ENCODE measurements around the gene CBX4. TPM values are rescaled to one million over a fixed set of nuclear protein-coding genes. Genes with fewer than 3 reads are reported as not detected.

Gene CBX4
- total RNA-seq, 4 donors from 2014 or later, result 11.6 to 15.3 (median 14.4) TPM

DNA sequence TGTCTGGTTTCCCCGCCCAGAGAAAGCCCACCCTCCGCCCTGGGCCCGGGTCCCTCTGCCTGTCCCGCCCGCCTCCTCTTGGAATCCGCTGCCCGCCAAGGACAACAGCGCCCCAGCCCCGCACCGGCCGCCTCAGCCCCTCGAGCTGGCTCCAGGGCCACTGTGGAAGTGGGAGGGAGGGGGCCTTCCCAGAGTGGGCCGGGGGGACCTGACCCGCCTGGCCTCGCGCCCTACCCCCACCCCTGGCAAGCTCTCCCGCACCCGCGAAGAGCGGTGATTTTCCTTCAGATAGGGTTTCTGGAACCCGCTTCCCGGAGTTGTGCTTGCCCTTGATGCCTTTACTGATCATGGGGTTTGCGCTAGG lies 40.1 kb downstream of the CBX4 start:
- H3K36me3 ChIP-seq, result peaks cover 0 to 10% (median 0%) of the 10 kb centered on the region in 3 donors
- H3K27me3 ChIP-seq, result peaks cover 14 to 74% of the 10 kb centered on the region in 2 donors
- H3K27ac ChIP-seq, result no peak overlapping the region
- no peak for TF ChIP-seq POLR2A (IDR thresholded peaks at IDR 0.05)
- TF ChIP-seq EP300 (IDR thresholded peaks at IDR 0.05), result no peak
- TF ChIP-seq, protein P1, sequence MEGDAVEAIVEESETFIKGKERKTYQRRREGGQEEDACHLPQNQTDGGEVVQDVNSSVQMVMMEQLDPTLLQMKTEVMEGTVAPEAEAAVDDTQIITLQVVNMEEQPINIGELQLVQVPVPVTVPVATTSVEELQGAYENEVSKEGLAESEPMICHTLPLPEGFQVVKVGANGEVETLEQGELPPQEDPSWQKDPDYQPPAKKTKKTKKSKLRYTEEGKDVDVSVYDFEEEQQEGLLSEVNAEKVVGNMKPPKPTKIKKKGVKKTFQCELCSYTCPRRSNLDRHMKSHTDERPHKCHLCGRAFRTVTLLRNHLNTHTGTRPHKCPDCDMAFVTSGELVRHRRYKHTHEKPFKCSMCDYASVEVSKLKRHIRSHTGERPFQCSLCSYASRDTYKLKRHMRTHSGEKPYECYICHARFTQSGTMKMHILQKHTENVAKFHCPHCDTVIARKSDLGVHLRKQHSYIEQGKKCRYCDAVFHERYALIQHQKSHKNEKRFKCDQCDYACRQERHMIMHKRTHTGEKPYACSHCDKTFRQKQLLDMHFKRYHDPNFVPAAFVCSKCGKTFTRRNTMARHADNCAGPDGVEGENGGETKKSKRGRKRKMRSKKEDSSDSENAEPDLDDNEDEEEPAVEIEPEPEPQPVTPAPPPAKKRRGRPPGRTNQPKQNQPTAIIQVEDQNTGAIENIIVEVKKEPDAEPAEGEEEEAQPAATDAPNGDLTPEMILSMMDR (IDR thresholded peaks at IDR 0.05), result no peak
- H3K9me3 ChIP-seq, result no peaks in the 10 kb centered on the region
- peaks cover 4 to 71% (median 46%) of the 10 kb centered on the region in 4 donors for H3K4me1 ChIP-seq
- no peak for DNase-seq (ENCODE audit: low spot score in 2 of 2)
- H3K4me3 ChIP-seq, result no peak overlapping the region
- WGBS, 2 donors, result 3 to 4% methylated on average over 17 to 21 of the region's 23 CpGs

DNA sequence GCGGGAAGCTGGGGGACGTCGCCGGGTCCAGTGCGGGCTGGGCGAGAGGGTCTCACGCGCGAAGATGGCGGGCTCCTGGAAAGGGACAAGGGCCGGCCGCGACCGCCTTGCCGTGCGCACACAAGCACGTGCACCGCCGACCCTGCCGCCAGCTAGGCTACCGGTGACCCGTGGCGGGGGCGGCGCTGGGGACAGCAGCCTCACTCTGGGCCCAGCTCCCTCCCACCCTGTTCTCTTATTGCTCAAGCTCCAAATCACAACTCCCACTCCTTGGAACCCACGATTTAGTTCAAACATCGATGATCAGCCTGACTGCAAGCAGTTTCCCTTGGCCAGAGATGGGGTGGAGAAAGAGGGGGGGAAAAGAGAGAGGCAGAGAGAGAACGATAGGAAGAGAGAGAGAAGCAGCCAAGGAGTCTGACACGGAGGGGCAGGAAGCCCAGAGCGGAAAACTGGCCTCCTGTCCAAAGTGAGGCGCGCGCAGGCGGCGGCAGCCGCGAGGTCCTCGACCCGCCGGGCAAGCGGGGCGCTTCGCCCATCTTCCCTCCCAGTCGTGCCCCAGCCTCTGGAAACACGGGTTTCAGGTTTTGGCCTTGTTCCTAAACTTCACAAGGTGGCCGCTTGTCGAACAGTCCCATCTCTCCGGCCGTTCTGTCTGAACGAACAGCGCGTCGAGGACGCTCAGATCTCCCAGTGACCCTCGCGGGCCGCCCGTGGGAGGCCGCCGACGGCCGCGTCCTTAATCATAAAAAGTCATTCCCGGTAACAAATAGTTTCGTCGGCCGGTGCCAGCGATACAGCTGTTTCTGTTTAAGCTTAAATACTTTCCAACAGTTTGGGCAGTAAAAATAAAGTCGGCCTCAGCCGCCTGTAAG lies 40.7 kb downstream of the CBX4 start:
- TF ChIP-seq EP300 (IDR thresholded peaks at IDR 0.05), result peak in 1 of 2 donors; percentile 57
- TF ChIP-seq, protein P1 (IDR thresholded peaks at IDR 0.05), result no peak
- 2% methylated on average over 57 to 62 of the region's 70 CpGs for WGBS, 2 donors

DNA sequence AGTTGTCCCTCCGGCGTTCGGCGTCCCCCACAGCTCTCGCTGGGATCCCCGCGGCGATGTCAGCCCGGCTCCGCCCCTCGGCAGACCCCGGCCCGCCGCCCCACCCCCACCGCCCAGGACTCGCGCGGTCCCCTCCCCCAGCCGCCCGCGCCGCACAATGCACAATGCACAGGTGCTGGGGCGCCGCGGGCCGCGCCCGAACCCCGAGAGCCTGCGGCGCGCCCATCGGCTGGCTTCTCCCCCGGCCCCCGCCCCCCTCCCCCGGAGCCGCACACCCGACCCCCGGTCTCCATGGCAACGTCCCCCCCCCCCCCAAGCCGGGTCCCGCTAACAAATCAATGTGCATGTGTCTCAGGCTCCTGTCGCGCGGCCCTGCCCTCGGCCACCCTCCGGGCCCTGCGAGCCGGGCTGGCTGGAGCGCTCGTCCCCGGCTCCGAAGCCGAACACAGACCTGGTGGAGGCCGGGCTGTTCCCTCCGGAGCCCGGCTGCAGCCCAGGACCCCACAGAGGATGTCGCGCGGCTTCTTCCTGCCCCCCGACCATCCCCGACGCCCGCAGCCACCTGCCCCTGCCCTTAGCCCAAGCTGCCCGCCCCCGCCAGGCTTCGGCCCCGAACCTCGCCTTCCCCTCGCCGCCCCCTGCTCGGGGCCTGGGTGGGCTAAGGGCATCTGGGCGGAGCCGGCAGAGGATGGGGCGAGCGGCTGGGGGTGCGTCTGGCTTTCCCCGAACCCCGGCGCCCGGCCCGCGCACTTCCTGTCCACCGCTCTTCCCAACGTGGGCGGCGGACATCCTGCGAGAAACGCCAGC lies 41.5 kb downstream of the CBX4 start:
- no peak for TF ChIP-seq EP300 (IDR thresholded peaks at IDR 0.05)
- TF ChIP-seq, protein P1 (IDR thresholded peaks at IDR 0.05), result no peak
- no peak for TF ChIP-seq POLR2A (IDR thresholded peaks at IDR 0.05)
- DNase-seq (ENCODE audit: low spot score in 2 of 2), result no peak
- peaks cover 14 to 74% of the 10 kb centered on the region in 2 donors for H3K27me3 ChIP-seq
- peak overlapping the region in 3 of 4 donors; percentile 56 to 86 (median 72) for H3K27ac ChIP-seq
- no peaks in the 10 kb centered on the region for H3K9me3 ChIP-seq
- peaks cover 4 to 68% (median 46%) of the 10 kb centered on the region in 4 donors for H3K4me1 ChIP-seq
- H3K4me3 ChIP-seq, result peak overlapping the region; percentile 41 to 76 (median 70)
- WGBS, 2 donors, result 1% methylated on average over 15 to 20 of the region's 89 CpGs
- H3K36me3 ChIP-seq, result peaks cover 0 to 10% (median 0%) of the 10 kb centered on the region in 3 donors

More for the DNA sequence above, 40.7 kb downstream of the CBX4 start:
- Histone ChIP-seq H3K27ac (no peak overlapping the region), H3K27me3 (peaks cover 14 to 74% of the 10 kb centered on the region in 2 donors), H3K9me3 (no peaks in the 10 kb centered on the region), H3K4me3 (peak overlapping the region in 3 of 4 donors; percentile 28 to 76 (median 73)), H3K36me3 (peaks cover 0 to 10% (median 0%) of the 10 kb centered on the region in 3 donors), H3K4me1 (peaks cover 4 to 68% (median 41%) of the 10 kb centered on the region in 4 donors)
- DNase-seq (ENCODE audit: low spot score in 2 of 2), result no peak

DNA sequence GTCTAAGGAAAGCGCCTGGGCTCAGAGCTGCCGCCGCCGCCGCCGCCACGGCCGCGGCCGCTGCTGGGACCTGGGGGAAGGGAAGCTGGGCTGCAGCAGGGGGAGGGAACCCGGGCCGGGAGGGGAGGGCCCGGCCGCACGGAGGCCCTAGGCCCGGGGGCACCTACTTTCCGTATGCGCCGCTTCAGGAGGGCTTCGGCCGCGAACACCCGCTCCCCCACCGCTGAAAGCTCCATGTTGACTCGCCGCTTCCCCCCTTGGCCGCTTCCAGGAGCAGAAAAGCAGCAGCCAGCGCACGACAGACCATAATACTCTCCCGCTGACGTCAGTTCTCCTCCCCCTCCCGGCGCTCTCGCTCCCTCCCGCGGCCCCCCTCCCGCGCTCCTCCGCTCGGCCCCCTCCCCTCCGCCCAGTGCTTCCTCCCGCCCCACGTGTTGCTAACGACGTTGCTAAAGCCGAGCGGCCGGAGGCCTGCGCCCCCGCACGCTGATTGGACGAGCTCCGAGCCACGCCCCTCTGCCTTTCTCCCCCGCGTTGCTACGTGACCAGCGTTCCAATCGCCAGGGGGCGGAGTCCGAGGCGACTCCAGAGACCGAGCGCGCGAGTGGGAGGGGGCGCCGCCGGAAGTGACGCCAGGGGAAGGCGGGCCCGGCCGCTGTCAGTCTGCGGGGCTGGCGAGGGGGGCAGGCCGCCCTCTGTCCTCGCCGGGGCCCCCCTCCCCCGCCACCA lies 42.3 kb downstream of the CBX4 start, which contains the start of gene CBX8:
Gene CBX8 (minus strand): TSS at position 315 of the 729 bp plus-strand sequence. CDS start 79 bp downstream, at position 236.
- peak; percentile 99 for DNase-seq (ENCODE audit: low spot score in 2 of 2)
- Histone ChIP-seq H3K27ac (peak within 1 kb of the TSS; percentile 43 to 86 (median 64)), H3K36me3 (peaks cover 0 to 10% (median 0%) of the 10 kb centered on the region in 3 donors), H3K4me3 (peak within 1 kb of the TSS; percentile 56 to 76 (median 70)), H3K4me1 (peaks cover 4 to 69% (median 46%) of the 10 kb centered on the region in 4 donors), H3K27me3 (peaks cover 18 to 74% of the 10 kb centered on the region in 2 donors), H3K9me3 (no peaks in the 10 kb centered on the region)
- WGBS, 2 donors, result 1% methylated on average over 47 to 70 of the region's 79 CpGs
- TF ChIP-seq EP300 (IDR thresholded peaks at IDR 0.05) (peak; percentile 81 to 87), POLR2A (IDR thresholded peaks at IDR 0.05) (peak; percentile 5 to 21)
- TF ChIP-seq, protein P1 (IDR thresholded peaks at IDR 0.05), result peak in 4 of 5 experiments; percentile 6 to 54 (median 22)
